Measurements from ENCODE around the gene TMEM108.

DNA sequence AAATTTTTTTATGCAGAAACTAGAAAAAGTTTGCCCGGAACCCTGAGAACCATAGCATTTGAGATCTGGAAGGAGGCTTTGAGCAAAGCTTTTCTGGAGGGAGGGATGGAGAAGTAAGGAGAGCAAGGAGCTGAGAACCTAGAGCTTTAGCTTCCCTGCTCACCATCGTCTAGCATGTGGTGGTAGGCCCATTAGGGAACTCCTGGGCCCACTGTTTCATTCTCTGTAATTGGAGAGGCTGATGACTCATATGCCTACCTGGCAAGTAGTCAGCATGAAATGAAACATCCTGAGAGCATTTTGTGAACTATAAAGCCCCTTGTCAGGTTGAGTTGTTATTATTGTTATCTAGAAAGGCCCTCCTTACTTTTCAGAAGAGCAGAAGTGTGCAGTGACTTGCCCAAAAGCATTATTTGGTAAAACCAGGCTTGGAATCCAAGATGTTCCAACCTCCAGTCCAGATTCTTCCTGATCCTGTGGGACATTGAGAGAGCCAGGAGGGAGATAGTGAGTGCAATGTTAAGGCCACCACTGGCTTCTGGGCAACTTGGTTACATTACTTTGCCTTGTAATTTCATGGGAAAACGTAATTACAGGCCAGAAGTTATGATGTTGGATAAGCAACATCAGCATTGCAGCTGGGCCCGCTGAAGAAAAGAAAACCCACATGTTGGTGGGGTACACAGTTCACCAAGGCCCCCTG, 257.2 kb downstream of the TMEM108 start:
- TF ChIP-seq YY1 (IDR thresholded peaks at IDR 0.05; ENCODE audit: insufficient read depth, insufficient read length): no peak
- TF ChIP-seq ZNF274 (IDR thresholded peaks at IDR 0.05; ENCODE audit: low read depth, low read length): no peak

Data from NT2/D1 (cell line).